Subcutaneous abdominal adipose tissue (tissue), 5 donors: ENCODE results near the gene TEX261.
"Not testable (repeated sequence)": the region's sequence is repeated elsewhere in the genome, so short reads cannot be mapped to it uniquely, and the experiment has no call there.

Experiments used
- H3K27ac ChIP-seq: one replicate; pipeline ENCODE4 v1.7.0; 2013; ENCODE audit warnings: low read depth, mild to moderate bottlenecking, inconsistent platforms, low read length, moderate library complexity
- H3K27me3 ChIP-seq, 5 donors: one replicate each; pipeline ENCODE4 v1.7.0; 2013; ENCODE audit warnings: low read length in 5 of 5, inconsistent platforms in 1 of 5; ENCODE audit not compliant: control insufficient read depth in 5 of 5, insufficient read depth in 4 of 5
- H3K36me3 ChIP-seq, 5 donors: one replicate each; pipeline ENCODE4 v1.7.0; 2013; ENCODE audit warnings: low read length in 5 of 5; ENCODE audit not compliant: control insufficient read depth in 5 of 5, insufficient read depth in 5 of 5
- H3K4me1 ChIP-seq, 5 donors: one replicate each; pipeline ENCODE4 v1.7.0; 2013; ENCODE audit warnings: low read length in 5 of 5, mild to moderate bottlenecking in 3 of 5, moderate library complexity in 1 of 5; ENCODE audit not compliant: control insufficient read depth in 5 of 5, insufficient read depth in 5 of 5
- H3K4me3 ChIP-seq, 5 donors: one replicate each; pipeline ENCODE4 v1.7.0; 2013; ENCODE audit warnings: low read length in 5 of 5, low read depth in 1 of 5
- H3K9ac ChIP-seq, 5 donors: one replicate each; pipeline ENCODE4 v1.7.0; 2013; ENCODE audit warnings: low read length in 5 of 5, mild to moderate bottlenecking in 4 of 5, moderate library complexity in 3 of 5
- H3K9me3 ChIP-seq, 5 donors: one replicate each; pipeline ENCODE4 v1.7.0; 2013; ENCODE audit warnings: low read length in 5 of 5; ENCODE audit not compliant: control insufficient read depth in 5 of 5
- donor health status: healthy.
- donor health status: healthy.
- donor health status: healthy.
- donor health status: healthy.
- donor health status: healthy.

The TEX261 gene

DNA sequence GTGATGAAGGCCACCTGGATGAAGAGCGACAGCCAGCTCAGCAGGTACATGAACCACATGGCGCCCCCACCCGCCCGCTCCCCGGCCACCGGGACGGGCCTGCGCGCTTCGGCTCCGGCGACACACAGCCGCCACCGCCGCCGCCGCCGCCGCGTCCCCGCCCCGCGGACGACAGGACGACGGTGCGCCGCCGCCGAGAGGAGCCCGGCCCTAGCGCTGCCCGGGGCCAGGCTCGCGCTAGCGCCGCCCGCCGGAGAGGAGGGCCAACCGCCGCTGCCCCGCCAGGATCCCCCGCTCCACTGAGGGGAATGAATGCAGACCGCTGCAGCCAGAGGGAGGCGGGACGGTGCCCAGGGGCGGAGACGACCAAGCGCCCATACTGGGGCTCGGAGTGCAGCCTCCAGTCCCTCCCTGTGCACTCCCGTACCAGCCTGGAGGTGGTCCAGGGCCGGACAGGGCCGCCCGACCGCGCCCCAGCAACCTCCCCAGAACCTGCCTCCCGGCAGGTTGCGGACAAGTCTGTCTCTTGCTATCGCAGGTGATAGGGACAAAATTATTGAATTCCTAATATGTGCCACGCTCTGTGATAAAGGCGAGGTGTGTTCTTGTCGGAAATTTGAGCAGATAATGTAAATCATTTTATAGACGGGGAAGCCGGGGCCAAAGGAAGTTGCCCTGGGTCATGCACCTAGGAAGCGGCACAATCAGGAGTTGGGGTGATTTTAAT, at the start of gene TEX261:
Gene TEX261, minus strand, starts transcription at position 175 of the 727 bp plus-strand sequence. Its CDS starts 116 bp downstream, at position 59.
- H3K4me3 ChIP-seq, result peak within 1 kb of the TSS; percentile 87 to 94 (median 91)
- peaks cover under 1 to 21% (median 20%) of the 10 kb centered on the region in 5 donors for H3K36me3 ChIP-seq
- no peaks in the 10 kb centered on the region for H3K9me3 ChIP-seq
- no peaks in the 10 kb centered on the region for H3K27me3 ChIP-seq
- H3K4me1 ChIP-seq, result peaks cover 12 to 29% (median 24%) of the 10 kb centered on the region in 5 donors
- H3K9ac ChIP-seq, result peak within 1 kb of the TSS; percentile 88 to 99 (median 95)
- H3K27ac ChIP-seq, result peak within 1 kb of the TSS; percentile 42

DNA sequence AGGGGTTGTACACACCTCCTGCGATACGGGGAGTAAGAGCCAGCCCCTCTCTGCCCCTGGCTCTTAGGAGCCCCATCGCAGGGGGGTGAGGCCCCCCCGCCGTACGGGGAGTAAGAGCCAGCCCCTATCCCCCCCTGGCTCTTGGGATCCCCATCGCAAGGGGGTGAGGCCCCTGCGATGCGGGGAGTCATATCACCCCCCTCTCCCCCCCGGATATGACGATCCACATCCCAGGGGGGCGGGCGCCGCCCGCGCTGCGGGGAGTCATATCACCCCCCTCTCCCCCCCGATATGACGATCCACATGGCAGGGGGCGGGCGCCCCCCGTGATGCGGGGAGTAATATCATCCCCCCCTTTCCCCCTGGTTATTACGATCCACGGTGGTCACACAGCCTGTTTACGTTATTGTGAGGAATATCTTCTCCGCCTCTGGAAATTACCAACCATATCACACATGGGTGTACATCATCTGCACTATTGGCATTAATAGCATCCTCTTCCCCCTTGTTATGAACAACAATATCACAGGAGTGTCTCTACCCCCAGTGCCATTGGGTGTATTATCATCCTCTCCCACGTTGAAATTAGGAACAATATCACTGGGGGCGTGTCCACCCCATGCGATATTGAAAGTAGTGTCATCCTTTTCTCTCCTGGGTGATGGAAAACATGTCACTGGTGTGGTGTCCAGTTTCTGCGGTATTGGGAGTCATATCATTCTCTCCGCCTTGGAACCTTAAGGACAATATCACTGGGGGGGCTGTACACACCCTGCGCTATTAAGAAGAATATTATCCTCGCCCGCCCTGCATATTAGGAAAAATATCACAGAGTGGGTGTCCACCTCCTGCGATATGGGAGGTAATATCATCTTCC, 49.1 kb upstream of the TEX261 start:
- Histone ChIP-seq H3K4me1 (no peaks in the 10 kb centered on the region), H3K4me3 (no peak overlapping the region), H3K36me3 (no peaks in the 10 kb centered on the region), H3K9ac (no peak overlapping the region), H3K9me3 (no peaks in the 10 kb centered on the region), H3K27me3 (peaks cover 0 to 7% (median 5%) of the 10 kb centered on the region in 5 donors), H3K27ac (no peak overlapping the region)

DNA sequence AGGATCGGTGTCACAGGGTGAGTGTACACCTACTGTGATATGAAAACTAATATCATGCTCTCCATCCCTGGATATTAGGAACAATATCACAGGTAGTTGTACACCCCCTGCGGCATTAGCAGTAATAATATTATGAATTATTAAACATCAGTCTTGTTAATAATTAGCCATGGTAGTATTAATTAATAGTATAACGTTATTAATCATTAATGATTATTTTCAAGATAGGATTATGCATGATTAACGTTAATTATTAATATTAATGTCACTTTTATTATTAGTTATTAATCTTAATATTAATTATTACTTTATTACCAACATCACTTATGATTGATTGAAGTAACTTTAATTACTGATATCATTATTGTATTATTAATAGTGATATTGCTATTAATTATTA, 47.6 kb upstream of the TEX261 start:
- H3K27ac ChIP-seq, result no peak overlapping the region
- no peak overlapping the region for H3K4me3 ChIP-seq
- no peak overlapping the region for H3K9ac ChIP-seq
- no peaks in the 10 kb centered on the region for H3K4me1 ChIP-seq
- H3K27me3 ChIP-seq, result peaks cover 0 to 7% (median 5%) of the 10 kb centered on the region in 5 donors
- H3K36me3 ChIP-seq, result no peaks in the 10 kb centered on the region
- no peaks in the 10 kb centered on the region for H3K9me3 ChIP-seq

DNA sequence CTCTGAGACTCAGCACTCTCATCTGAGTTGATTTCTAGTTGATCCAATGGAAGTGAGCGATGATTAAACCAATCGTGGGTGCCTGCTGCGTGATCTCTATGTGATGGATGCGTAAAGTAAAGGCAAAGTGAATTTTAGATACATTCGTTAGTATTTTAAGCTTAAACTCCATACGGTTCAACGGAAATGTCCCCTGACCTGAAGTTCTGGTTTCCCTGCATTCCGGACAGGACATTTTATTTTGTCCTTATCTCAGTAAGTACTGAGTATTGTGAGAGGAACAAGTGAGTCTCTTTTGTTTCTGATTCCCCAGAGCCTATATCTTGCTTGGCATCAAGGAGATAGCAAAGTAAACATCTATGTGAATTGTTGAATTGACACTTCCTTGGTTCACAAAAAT, 41.6 kb upstream of the TEX261 start:
- not testable (repeated sequence) for H3K4me1 ChIP-seq, H3K27ac ChIP-seq, H3K9ac ChIP-seq, H3K4me3 ChIP-seq, H3K36me3 ChIP-seq, H3K27me3 ChIP-seq, H3K9me3 ChIP-seq

DNA sequence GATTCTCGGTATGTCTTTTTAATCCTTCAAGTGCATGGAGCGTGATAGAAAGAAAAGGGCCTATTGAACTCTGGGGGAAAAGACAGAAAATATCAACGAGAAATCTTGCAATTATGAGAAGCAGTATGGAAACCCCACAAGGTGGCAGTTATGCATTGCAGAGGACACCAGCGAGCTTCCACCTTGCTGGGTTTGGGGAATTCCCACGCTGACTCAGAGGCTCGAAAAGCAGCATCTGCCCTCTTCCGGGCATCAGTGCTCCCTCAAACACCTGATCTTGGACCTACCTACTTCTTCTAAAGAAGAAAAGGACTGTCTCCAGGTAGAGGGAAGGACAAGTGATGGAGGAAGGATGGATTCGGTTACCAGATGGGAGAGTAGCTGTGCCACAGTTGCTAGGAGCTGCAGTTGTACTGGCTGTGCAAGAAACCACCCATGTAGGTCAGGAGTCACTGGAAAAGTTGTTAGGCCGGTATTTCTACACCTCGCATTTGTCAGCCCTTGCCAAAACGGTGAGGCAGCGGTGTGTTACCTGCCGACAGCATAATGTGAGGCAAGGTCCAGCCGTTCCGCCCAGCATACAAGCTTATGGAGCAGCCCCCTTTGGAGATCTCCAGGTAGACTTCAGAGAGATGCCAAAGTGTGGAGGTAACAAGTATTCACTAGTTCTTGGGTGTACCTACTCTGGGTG, 29.0 kb upstream of the TEX261 start:
- not testable (repeated sequence) for H3K27ac ChIP-seq, H3K36me3 ChIP-seq, H3K4me3 ChIP-seq, H3K9ac ChIP-seq, H3K4me1 ChIP-seq, H3K27me3 ChIP-seq, H3K9me3 ChIP-seq

DNA sequence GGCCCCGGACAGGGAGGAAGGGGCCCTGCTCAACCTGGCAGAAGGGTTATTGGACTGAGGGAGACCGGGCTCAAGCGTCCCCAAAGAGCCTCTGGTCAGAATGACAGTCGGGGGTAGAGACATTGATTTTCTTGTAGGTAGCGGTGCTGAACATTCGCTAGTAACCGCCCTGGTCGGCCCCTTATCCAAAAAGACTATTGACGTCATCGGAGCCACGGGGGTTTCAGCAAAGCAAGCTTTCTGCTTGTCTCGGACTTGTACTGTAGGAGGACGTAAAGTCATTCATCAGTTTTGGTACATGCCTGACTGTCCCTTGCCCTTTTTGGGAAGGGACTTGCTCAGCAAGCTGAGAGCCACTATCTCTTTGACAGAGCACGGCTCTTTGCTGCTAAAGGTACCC, 26.7 kb upstream of the TEX261 start:
- H3K9me3 ChIP-seq, H3K27ac ChIP-seq, H3K4me3 ChIP-seq: not testable (repeated sequence)

DNA sequence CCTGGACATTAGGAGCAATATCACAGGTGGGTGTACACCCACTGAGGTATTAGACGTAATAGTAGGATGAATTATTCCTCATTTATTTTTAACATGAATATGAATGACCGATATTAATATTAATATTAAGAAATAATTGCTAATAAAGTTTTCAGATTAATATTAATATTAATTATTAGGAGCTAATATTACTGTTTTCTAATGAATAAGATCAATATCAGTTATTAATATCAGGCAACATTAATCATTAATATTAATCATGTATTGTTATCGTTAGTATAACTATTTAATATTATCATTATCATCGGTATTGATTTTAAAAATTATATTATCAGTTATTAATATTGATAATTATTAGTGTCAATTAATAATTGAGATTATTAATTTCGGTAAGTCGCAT, 25.3 kb upstream of the TEX261 start:
- H3K27ac ChIP-seq, H3K9me3 ChIP-seq, H3K36me3 ChIP-seq, H3K4me3 ChIP-seq, H3K9ac ChIP-seq, H3K27me3 ChIP-seq, H3K4me1 ChIP-seq: not testable (repeated sequence)

More for the DNA sequence above, 26.7 kb upstream of the TEX261 start:
- not testable (repeated sequence) for H3K27me3 ChIP-seq, H3K36me3 ChIP-seq, H3K9ac ChIP-seq, H3K4me1 ChIP-seq

DNA sequence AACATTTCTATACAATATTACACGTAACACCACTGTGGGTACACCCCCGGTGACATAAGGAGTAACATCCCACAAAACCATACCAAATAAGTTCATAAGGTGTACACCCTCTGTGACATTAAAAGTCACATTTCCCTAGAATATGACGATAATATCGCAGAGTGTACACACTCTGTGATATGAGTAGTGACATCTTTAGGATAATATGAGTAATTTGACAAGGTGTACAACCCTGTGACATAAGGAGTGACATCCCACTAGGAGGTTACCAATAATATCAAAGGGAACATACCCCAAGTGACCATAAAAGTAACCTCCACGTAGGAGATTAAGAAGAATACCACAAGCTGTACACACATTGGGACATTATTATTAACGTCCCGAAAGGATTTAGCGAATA, 24.0 kb upstream of the TEX261 start:
- H3K27ac ChIP-seq, result no peak overlapping the region
- no peaks in the 10 kb centered on the region for H3K36me3 ChIP-seq
- no peaks in the 10 kb centered on the region for H3K4me1 ChIP-seq
- H3K9ac ChIP-seq, result no peak overlapping the region
- H3K4me3 ChIP-seq, result no peak overlapping the region
- no peaks in the 10 kb centered on the region for H3K27me3 ChIP-seq
- no peaks in the 10 kb centered on the region for H3K9me3 ChIP-seq

DNA sequence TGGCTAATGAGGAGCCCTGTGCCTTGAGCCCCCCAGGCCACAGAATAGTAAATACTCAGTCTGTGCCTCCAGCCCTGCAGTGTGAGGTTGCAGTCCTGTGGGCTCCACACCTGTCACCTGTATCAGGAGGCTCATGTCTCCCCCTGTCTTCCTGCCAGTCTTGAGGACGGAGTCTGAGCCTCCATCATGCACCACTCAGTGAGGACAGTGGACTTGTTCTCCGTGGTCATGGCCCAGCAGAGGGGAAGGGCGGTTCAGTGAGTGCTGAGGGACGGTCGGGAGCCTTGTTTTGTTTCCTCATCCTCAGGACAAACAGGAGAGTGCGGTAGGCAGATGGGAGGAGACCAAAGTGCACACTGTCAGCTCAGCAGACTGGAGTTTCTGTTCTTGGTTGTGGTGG, 17.1 kb upstream of the TEX261 start:
- not testable (repeated sequence) for H3K36me3 ChIP-seq, H3K27ac ChIP-seq, H3K27me3 ChIP-seq, H3K4me3 ChIP-seq, H3K9ac ChIP-seq, H3K4me1 ChIP-seq, H3K9me3 ChIP-seq

DNA sequence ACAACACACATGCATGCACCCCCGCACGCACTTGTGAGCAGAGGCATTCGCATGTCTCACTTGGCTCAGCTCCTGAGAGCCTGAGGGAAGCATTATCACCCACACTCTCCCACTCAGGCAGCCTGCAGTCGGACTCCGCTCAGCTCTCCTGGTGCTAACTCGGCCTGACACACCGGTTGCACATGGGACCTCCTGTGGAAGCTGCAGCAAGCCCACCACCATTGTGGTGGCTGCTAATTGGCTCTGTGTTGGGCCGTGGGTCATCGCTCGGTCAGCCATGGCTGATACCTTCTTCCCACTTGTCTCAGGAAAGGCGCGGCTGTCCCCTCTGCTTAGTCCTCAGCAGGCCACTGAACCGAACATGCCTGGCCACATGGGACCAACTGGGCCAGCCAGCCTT, 13.7 kb upstream of the TEX261 start:
- peaks cover 0 to 9% (median 6%) of the 10 kb centered on the region in 5 donors for H3K27me3 ChIP-seq
- no peak overlapping the region for H3K27ac ChIP-seq
- no peak overlapping the region for H3K4me3 ChIP-seq
- H3K9me3 ChIP-seq, result no peaks in the 10 kb centered on the region
- peak overlapping the region in 1 of 5 donors; percentile 11 for H3K9ac ChIP-seq
- H3K4me1 ChIP-seq, result no peaks in the 10 kb centered on the region
- no peaks in the 10 kb centered on the region for H3K36me3 ChIP-seq
